Muscle of back (tissue), 13 donors: ENCODE data around the gene DNAJC6. TPM values are rescaled to one million over a fixed set of nuclear protein-coding genes. Genes with fewer than 3 reads are reported as not detected.
A peak's percentile ranks its signal among the peaks of the same experiment; 100 is the strongest.
"Not testable (repeated sequence)": the region's sequence is repeated elsewhere in the genome, so short reads cannot be mapped to it uniquely, and the experiment has no call there.

Experiments
- DNase-seq, 3 donors: peaks; one replicate each; pipeline versions ENCODE4 v3.0.0 to v3.0.0-alpha.2; 2013
- long read RNA-seq, 9 donors: transcript quantifications; one replicate each; lab custom pipeline, GENCODE V29; 2026
- polyA plus RNA-seq, 10 donors: library from polyadenylated mRNA; unstranded; fragments of 120-200 nt; gene quantifications; one replicate each; pipeline ENCODE4 v1.2.1, GENCODE V29; 2013; ENCODE audit not compliant: insufficient read length in 10 of 10

The DNAJC6 gene
- 1 to 10 TPM in 6 of 10 donors, under 1 TPM in 4; 0.57 to 2.0 (median 1.1) TPM for polyA plus RNA-seq
- long read RNA-seq, donor 1, result 0 reads
- long read RNA-seq, donor 2, result 0 reads
- long read RNA-seq, donor 3, result 0 reads
- long read RNA-seq, donor 4, result 0 reads
- long read RNA-seq, donor 5, result 0 reads
- long read RNA-seq, donor 6, result 0 reads
- long read RNA-seq, donor 7, result 0 reads
- long read RNA-seq, donor 8, result 0 reads
- long read RNA-seq, donor 9, result 0 reads

GRCh38 chr1:65309304-65310077, at the start of gene DNAJC6:
TSS of gene DNAJC6 (plus strand) at chr1:65309543. CDS start at chr1:65309746, 203 bp downstream.
- DNase-seq, result peak; percentile 65 to 92 (median 87)

GRCh38 chr1:65259816-65260215, 49.5 kb upstream of the DNAJC6 start:
- DNase-seq, result no peak

DNA sequence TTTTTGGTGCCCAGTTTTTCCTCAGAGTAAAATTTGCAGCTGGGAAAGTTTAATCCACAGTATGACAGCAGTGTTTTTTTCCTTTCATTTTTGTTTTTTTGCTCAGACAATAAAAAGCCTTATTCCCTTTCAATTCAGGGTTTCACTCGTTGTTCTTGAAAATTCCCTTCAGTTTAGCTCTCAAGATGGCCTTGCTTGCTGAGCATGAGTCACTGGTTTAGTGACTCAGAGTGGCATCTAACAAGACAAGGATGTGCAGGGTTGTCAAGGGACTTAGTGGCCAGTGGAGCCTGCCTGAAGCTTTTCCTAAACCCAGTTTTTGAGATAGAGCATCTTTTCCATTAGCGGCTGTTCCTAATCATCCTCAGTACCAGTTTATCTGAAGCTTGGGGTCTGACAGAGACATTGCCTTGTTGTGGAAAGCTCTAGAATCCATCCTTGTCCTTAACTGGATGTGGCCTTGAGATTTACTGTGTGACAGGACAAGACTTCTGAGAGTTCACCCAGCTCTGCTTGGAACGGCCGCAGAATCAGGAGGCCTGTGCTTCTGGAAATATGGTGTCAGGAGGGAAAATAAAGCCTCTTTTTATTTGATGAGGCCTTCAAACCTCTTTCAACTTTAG, 48.4 kb upstream of the DNAJC6 start:
- DNase-seq, result peak in 1 of 3 donors; percentile 38

DNA sequence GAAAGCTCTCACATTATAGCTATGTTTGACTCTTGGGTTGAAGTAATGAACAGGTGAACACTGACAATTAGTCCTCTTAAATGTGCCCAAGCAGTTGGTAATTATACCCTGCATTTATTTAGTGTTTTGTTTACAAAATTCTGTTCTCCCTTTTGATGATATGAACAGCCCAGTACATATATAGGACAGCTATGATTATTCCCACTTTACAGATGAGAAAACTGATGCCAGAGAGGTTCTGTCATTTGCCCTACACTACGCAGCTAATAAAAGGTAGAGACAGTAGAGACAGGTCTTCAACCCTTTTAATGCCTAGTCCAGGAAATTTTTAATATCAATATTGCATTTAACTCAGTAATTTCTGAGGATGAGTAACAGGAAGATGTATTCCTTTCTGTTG, 46.1 kb upstream of the DNAJC6 start:
- no peak for DNase-seq

GRCh38 chr1:65264197-65264929, 45.0 kb upstream of the DNAJC6 start:
- peak; percentile 33 to 63 (median 38) for DNase-seq

GRCh38 chr1:65265296-65265650, 44.1 kb upstream of the DNAJC6 start:
- no peak for DNase-seq

GRCh38 chr1:65265651-65266351, 43.5 kb upstream of the DNAJC6 start:
- DNase-seq, result peak; percentile 19 to 60 (median 27)

- DNase-seq, result peak in 1 of 3 donors; percentile 15
Observed at GRCh38 chr1:65266476-65266875, 42.9 kb upstream of the DNAJC6 start.

- DNase-seq, result no peak
Observed at GRCh38 chr1:65267271-65267670, 42.1 kb upstream of the DNAJC6 start.

DNA sequence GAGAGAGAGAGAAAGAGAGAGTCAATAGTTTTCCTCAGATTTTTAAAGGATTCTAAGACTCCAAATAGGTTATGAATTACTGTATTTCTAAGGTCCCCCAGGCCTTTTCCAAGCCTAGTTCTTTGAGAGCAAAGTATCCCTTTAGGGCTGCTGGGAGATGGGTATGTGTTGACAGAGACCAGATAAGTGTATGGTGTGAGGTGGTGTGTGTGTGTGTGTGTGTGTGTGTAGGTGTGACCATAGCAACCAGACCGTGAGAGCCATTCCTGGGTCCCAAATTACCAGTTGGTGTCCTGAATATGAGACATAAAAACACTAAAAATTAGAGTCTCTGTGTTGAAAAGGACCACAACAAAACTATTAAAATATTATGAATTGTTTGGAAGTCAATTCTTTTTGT, 41.7 kb upstream of the DNAJC6 start:
- no peak for DNase-seq

- DNase-seq, result no peak
Observed at GRCh38 chr1:65269612-65270011, 39.7 kb upstream of the DNAJC6 start.

GRCh38 chr1:65276197-65276939, 33.0 kb upstream of the DNAJC6 start:
- no peak for DNase-seq

DNA sequence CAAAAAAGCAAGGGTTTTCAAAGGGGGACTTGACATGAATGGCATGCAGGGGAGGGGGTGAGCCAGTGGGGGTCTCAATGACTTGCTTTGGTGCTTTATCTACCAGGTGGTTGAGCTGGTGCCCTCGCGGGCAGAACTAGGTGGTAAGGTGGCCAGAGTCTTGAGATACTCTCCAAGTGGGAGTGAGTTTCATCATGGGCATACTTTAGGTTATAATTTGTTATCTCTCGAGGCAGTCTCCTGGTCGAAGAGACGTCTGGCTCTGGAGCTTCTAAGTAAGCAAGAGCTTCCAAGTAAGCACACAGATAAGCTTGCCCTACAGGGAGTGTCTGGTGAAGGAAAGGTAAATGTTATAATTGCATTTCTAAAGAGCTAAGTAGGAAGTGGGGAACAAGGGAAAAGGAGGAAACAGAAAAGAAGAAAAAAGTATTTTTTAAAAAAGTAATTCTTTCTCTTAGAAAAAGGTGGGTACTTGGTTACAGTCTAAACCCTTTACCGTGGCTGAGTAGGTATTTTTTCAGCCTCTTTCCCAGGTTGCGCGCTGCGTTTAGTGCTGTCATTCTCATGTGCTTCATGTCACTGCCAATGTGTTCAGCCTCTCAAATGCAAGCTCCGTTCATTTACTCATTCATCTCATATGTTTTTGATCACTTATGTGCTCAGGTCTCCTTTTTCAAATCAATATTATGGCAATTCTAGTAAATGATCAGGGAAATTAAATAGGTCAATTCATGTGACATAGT, 31.6 kb upstream of the DNAJC6 start:
- no peak for DNase-seq

GRCh38 chr1:65278376-65279069, 30.8 kb upstream of the DNAJC6 start:
- DNase-seq, result no peak

DNA sequence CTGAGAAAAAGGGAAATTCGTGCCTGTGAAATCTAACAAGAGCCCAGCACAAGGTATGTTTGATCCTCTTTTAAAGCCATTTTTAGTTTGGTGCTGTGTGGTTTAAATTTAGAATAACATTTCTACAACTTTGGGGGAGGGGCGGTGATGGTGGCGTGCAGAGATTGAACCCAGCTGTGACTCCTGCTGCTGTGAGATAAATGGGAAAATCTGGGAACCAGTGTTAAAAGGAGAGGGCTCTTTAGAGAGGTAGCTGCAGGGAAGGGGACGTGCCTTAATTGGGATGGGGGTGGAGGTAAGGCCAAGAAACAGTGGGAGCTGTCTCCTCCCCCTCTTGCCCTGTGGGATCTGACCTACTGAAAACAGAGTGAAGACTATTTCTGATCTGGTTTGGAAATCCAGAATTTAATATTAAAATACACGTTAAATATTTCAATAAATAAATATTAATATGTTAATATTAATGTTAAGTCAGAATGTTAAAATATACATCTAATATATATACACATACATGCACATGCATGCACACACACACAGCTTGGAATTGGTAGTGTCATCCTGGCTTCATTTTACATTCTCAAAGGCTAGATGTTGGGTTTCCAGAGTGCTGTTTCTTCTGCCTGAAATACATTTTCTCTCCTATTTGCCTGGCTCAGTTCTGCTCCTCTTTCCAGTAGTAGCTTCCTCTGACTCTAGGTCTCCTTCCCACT, 30.1 kb upstream of the DNAJC6 start:
- peak in 1 of 3 donors; percentile 23 for DNase-seq

DNA sequence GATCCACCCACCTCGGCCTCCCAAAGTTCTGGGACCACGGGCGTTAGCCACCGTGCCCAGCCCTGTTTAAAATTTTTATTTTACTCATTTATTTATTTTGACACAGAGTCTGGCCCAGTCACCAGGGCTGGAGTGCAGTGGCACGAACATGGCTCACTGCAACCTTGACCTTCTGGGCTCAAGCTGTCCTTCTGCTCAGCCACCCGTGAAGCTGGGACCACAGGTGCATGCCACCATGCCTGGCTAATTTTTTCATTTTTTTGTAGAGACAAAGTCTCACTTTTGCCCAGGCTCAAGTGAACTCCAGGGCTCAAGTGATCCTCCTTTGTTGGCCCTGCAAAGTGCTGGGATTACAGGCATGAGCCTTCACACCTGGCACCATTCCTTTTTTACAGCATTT, 27.5 kb upstream of the DNAJC6 start:
- DNase-seq, result no peak

DNA sequence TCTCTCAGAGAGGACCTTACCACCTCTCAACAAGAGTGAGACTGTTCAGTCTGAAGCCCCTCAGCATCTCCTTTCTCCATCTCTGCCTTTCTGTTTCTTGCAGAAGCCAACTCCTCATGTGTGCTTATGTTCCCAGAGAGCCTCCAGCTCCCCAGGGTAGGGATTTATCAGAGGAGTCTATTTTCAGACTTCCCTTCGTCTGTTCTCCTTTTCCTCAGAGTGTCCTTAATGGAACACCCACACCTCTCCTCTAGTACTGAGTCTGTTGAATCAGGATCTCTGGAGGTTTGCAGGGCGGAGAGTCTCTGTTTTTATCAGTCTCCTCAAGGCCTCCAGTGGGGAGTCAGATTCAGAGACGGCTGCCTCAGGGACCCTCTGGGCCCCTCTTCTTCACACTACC, 25.1 kb upstream of the DNAJC6 start:
- no peak for DNase-seq

DNA sequence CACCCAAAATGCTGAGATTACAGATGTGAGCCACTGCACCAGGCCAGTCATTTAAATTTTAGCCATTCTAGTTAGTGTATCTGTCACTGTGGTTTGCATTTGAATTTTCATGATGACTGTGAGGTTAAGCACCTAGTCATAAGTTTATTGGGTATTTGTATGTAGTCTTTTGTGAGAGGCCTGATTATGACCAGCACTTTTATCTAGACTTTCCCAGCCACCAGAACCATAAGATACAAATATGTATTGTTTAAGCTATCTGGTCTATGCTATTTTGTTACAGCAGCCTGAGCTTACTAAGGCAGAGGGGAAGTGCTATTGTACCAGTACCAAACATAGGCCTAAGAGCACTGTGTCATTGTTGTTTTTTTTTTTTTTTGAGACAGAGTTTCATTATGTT, 19.9 kb upstream of the DNAJC6 start:
- DNase-seq, result no peak

- DNase-seq, result not testable (repeated sequence)
Observed at GRCh38 chr1:65291818-65292217, 17.5 kb upstream of the DNAJC6 start.
